Adrenal gland (tissue), 12 donors: ENCODE data around the gene EXOC3L2. TPM values are rescaled to one million over a fixed set of nuclear protein-coding genes. Genes with fewer than 3 reads are reported as not detected.

ENCODE experiments used
- DNase-seq, 7 donors: peaks; one replicate each; pipeline ENCODE4 v3.0.0-alpha.2; 2019 to 2020
- H3K27ac ChIP-seq, 5 donors: fragments of 200-600 bp; sonication (generic) in 4 of 5; 1 replicate in 3 of 5; 2 replicates in 2 of 5; pipeline versions ENCODE4 v1.5.1 to v1.8.0; 2016 to 2020; ENCODE audit warnings: mild to moderate bottlenecking in 1 of 5
- H3K27me3 ChIP-seq: fragments of 200-600 bp; 2 replicates; pipeline ENCODE4 v1.8.0; 2021
- H3K36me3 ChIP-seq, 2 donors: fragments of 200-600 bp; replicated peaks in 1 of 2; 1 replicate in 1 of 2; 2 replicates in 1 of 2; pipeline versions ENCODE4 v1.5.1 to v1.8.0; 2018 to 2022
- H3K4me1 ChIP-seq, 2 donors: fragments of 200-600 bp; replicated peaks in 1 of 2; 1 replicate in 1 of 2; 2 replicates in 1 of 2; pipeline versions ENCODE4 v1.5.1 to v1.8.0; 2018 to 2021
- H3K4me3 ChIP-seq, 4 donors: fragments of 200-600 bp; sonication (generic) in 3 of 4; one replicate each; pipeline ENCODE4 v1.5.1; 2016 to 2018
- H3K9me3 ChIP-seq, 3 donors: fragments of 200-600 bp; sonication (generic) in 1 of 3; replicated peaks in 1 of 3; 1 replicate in 2 of 3; 2 replicates in 1 of 3; pipeline versions ENCODE4 v1.5.1 to v1.8.0; 2016 to 2021
- CTCF ChIP-seq, 6 experiments: fragments of 450-650 bp in 4 of 6; fragments of 200-600 bp in 2 of 6; sonication (generic) in 1 of 6; IDR thresholded peaks; 1 replicate in 5 of 6; 2 replicates in 1 of 6; pipeline versions ENCODE4 v1.5.1 to v1.8.0; 2016 to 2021; ENCODE audit warnings: antibody characterized with exemption in 6 of 6, mild to moderate bottlenecking in 2 of 6, moderate library complexity in 1 of 6
- POLR2A ChIP-seq, 2 donors: fragments of 450-650 bp; IDR thresholded peaks; one replicate each; pipeline ENCODE4 v1.6.1; 2017; ENCODE audit warnings: antibody characterized with exemption in 2 of 2, mild to moderate bottlenecking in 2 of 2, moderate library complexity in 1 of 2
- WGBS, 4 donors: extraction: QIAGEN DNeasy Blood & Tissue Kit in 2 of 4; methylation state at CpG; one replicate each; pipeline versions ENCODE4 v1.1.5 to v1.1.7; 2013 to 2017; 5-methylcytosine and 5-hydroxymethylcytosine counted together
- intact Hi-C, 2 donors: fragments of 100-400 bp; cut with DNase I; formaldehyde crosslinking; loops; one replicate each; pipeline versions ENCODE4 v1.14.1 to v1.15.0; 2022 to 2023
- polyA plus RNA-seq, 3 donors: library from polyadenylated mRNA; stranded (reverse); fragments of 200-250 nt in 2 of 3; fragments of 350-450 nt in 1 of 3; fragmentation: Illumina TruSeq in 1 of 3; extraction: RNeasy Lipid Tissue Mini Kit (QIAGEN cat#74804) in 1 of 3; gene quantifications; one replicate each; pipeline ENCODE4 v1.2.3, GENCODE V29; 2013 to 2014
- total RNA-seq, 9 donors: library from RNA; depleted of rRNA in 4 of 9; stranded (reverse); fragments of >200 nt in 4 of 9; fragments of 120-200 nt in 1 of 9; fragmentation: NEBNext Ultra II Directional in 1 of 9; extraction: Animal tissue kit (Norgen Biotek cat#: 25700) in 1 of 9; gene quantifications; one replicate each; pipeline versions ENCODE4 v1.1.0 to v1.2.4, GENCODE V29; 2013 to 2023
- donor health status: healthy with polysubstance abuse.
- donor health status: Bipolar disorder and iron deficiency.
- donor health status: DM: yes; HTN: yes; CAD: no.
- donor health status: DM: no; HTN: no; CAD: no.
- donor health status: DM: no; HTN: no; CAD: no.
- donor health status: DM: yes; HTN: yes; CAD: no.

The EXOC3L2 gene
- total and polyA plus RNA-seq, 12 donors, result 2.1 to 26.4 (median 16.3) TPM

DNA sequence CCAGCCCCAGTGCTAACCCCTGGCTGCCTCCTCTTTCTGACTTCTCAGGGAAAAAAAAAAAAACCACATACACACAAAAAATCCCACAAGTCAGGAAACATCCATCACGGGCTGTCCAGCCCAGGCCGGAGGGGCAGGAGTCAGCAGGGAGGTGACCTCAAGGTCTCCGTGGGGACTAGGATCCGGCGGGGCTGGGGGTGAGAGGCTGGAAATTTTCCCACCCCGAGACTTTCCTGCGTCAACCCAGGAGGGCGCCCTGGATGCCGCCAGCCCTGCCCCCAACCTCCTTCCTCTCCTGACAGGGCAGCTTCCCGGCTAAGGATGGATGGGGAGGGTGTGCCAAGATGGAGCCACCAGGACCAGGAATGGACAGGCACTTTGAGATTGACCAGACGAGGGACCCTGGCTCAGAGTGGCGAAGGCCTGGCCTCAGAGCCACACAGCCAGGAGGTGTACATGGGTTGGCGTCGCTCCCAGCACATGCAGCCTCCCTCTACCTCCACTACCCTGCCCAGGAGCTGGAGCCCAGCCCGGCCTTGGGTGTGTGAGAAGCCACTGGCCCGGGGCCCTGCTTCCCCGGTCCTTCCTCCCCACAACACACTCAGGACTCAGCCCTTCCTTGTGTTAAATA lies 33.3 kb downstream of the EXOC3L2 start:
- Histone ChIP-seq H3K27me3 (peaks cover 4% of the 10 kb centered on the region), H3K4me1 (peaks cover 7 to 26% of the 10 kb centered on the region in 2 donors), H3K9me3 (no peaks in the 10 kb centered on the region), H3K4me3 (no peak overlapping the region), H3K27ac (peak overlapping the region in 2 of 5 donors; percentile 52 to 74), H3K36me3 (no peaks in the 10 kb centered on the region)
- no peak for TF ChIP-seq POLR2A (IDR thresholded peaks at IDR 0.05)
- TF ChIP-seq CTCF (IDR thresholded peaks at IDR 0.05), result no peak
- 3 to 11% (median 9%) methylated on average over 11 to 17 of the region's 17 CpGs for WGBS, 4 donors
- intact Hi-C loops, result no loop called here
- DNase-seq, result peak; percentile 74 to 89 (median 82)

DNA sequence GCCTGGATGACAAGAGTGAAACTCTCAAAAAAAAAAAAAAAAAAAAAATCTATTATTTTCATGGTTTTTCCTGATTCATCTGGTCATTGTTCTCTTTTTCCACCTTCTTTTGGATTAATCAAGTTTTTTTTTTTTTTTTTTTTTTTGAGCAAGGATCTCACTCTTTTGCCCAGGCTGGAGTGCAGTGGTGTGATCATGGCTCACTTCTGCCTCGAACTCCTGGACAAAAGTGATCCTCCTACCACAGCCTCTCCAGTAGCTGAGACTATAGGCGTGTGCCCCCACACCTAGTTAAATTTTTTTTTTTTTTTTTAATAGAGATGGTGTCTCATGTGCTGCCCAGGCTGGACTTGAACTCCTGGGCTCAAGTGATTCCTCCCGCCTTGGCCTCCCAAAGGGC lies 38.9 kb downstream of the EXOC3L2 start:
- no peak for TF ChIP-seq POLR2A (IDR thresholded peaks at IDR 0.05)
- no peak for TF ChIP-seq CTCF (IDR thresholded peaks at IDR 0.05)
- intact Hi-C loops, result loop anchor here in 1 of 2 donors (10.0 kb wide), 1 partner anchor 128 kb away; no protein-coding TSS in a partner anchor
- Histone ChIP-seq H3K4me3 (no peak overlapping the region), H3K36me3 (no peaks in the 10 kb centered on the region), H3K27me3 (no peaks in the 10 kb centered on the region), H3K27ac (no peak overlapping the region), H3K9me3 (no peaks in the 10 kb centered on the region), H3K4me1 (peaks cover under 1 to 1% of the 10 kb centered on the region in 2 donors)
- DNase-seq, result no peak
- 81 to 87% (median 86%) methylated on average over 3 of the region's 3 CpGs for WGBS, 4 donors

GRCh38 chr19:45205810-45206209 lies 39.4 kb downstream of the EXOC3L2 start:
- H3K4me1 ChIP-seq, result no peaks in the 10 kb centered on the region
- WGBS, 4 donors, result 75 to 86% (median 83%) methylated on average over 12 of the region's 12 CpGs
- H3K9me3 ChIP-seq, result no peaks in the 10 kb centered on the region
- intact Hi-C loops, result loop anchor here in 1 of 2 donors (10.0 kb wide), 1 partner anchor 129 kb away; no protein-coding TSS in a partner anchor
- no peak for DNase-seq
- TF ChIP-seq POLR2A (IDR thresholded peaks at IDR 0.05) (no peak), CTCF (IDR thresholded peaks at IDR 0.05) (no peak)
- no peak overlapping the region for H3K27ac ChIP-seq
- H3K27me3 ChIP-seq, result no peaks in the 10 kb centered on the region
- no peak overlapping the region for H3K4me3 ChIP-seq
- H3K36me3 ChIP-seq, result no peaks in the 10 kb centered on the region

- H3K4me3 ChIP-seq, result no peak overlapping the region
- H3K36me3 ChIP-seq, result no peaks in the 10 kb centered on the region
- 67 to 82% (median 75%) methylated on average over 1 to 6 of the region's 6 CpGs for WGBS, 4 donors
- intact Hi-C loops, result loop anchor here (5.0 to 10.0 kb wide), 2 partner anchors 50 to 132 kb away; partner anchors contain the start of gene MARK4 (in 1 of the 2)
- peak overlapping the region in 1 of 5 donors; percentile 52 for H3K27ac ChIP-seq
- TF ChIP-seq CTCF (IDR thresholded peaks at IDR 0.05) (no peak), POLR2A (IDR thresholded peaks at IDR 0.05) (no peak)
- H3K27me3 ChIP-seq, result no peaks in the 10 kb centered on the region
- H3K9me3 ChIP-seq, result no peaks in the 10 kb centered on the region
- no peaks in the 10 kb centered on the region for H3K4me1 ChIP-seq
- no peak for DNase-seq
Measured at GRCh38 chr19:45202637-45203036, 42.6 kb downstream of the EXOC3L2 start.
